Mucosa of gallbladder (tissue), 1 donor: ENCODE results near the gene C19orf67. TPM values are rescaled to one million over a fixed set of nuclear protein-coding genes. Genes with fewer than 3 reads are reported as not detected.
"Not testable (repeated sequence)": the region's sequence is repeated elsewhere in the genome, so short reads cannot be mapped to it uniquely, and the experiment has no call there.

Source experiments
- DNase-seq: peaks from one replicate; pipeline ENCODE4 v3.0.0-alpha.2; 2020; ENCODE audit warnings: low spot score
- total RNA-seq: library from RNA; stranded (reverse); gene quantifications from one replicate; pipeline ENCODE4 v1.2.1, GENCODE V29; 2021
- donor health status: DM: no; HTN: no; CAD: no.

Gene C19orf67
- total RNA-seq, 1 donor from 2014 or later = not detected

DNA sequence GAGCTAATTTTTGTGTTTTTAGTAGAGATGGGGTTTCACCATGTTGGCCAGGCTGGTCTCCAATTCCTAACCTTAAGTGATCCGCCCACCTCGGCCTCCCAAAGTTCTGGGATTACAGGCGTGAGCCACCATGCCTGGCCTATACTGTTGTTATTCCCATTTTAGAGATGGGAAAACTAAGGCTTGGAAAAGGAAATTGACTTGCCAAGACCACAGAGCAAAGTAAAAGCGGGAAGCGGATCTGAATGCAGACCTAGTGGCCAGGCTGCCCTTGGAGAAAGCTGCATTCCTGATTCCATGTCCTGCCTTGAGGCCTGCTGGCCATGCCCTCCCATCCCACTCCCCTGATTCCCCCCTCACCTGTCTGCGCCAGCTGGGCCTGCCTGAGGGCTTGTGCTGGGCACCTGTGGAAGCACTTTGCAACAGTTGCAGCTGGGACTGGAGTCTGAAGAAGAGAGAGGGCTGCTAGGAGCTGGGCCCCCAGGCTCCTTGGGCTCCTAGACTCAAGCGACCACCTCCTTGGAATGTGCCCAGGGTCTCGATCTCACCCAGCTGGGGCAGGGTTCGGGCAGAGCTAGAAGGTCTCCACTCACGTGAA, 29.4 kb downstream of the C19orf67 start:
- DNase-seq = no peak

DNA sequence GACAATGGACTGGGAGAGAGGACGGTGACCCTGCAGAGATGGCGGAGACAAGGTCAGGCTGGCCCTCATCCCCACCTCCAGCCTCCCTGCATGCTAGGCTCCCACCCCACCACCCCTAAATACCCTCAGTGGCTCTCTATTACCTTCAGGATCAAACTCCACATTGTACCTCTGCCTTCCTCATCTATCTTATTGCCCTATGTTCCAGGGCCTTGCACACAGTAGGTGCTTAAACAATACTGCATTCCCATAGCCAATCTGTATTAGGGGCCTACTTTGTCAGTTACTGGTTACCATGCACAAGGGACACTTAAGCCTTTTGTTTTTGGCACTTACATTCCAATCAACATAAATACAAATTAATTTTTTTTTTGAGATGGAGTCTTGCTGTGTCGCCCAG, 30.2 kb downstream of the C19orf67 start:
- DNase-seq = no peak

DNA sequence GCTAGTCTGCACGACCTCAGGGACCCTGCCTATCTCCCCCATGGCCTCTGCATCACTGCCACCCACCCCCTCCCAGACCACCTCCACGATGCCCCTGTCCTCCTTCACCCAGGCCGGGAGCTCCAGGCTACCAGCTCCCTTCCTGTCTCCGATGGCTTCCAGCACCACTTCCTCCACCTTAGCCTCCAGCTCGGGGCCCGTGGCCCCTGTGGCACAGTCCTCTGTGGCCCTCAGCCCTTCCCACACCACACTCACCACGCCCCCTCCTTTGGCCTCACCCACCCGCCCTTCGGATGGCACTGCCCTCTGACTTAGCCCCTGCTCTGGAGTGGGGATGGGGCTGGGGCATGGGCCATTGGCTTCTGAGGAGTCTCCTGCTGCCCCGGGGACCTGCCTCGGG, 30.9 kb downstream of the C19orf67 start:
- no peak for DNase-seq

DNA sequence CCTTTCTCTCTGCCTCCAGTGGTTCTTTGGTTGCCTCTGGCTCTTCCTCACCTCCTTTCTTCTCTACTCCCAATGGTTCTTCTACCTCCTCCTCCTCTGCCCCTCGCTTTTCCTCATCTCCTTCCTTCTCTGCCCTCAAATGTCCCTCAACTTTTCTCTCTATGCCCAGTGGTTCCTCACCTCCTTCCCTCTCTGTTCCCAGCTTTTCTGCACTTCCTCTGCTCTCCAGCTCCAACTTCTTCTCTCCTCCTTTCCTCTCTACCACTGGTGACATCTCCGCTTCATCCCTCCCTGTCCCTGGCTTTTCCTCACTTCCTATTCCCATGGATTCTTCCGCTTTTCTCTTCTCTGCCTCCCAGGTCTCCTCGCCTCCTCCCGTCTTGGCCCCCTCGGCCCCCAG, 31.5 kb downstream of the C19orf67 start:
- no peak for DNase-seq

DNA sequence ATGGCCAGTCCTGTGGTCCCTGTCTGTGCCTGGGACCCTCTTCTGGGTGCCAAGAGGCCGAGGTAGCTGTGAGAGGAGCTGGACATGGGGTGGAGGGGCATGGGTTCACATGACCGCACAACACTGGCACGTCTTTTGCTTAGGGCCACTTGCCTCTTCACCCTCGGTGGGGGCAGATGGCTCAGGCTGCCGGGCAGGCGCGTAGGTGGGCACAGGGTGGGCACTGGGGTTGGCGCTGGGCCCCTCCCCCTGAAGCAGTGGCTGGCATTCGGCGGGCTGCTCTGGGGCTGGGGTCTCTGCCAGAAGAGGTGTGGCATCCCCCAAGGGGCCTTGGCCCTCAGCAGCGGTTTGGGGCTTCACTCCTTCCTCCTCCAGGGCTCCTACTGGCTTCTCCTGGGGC, 32.1 kb downstream of the C19orf67 start:
- DNase-seq = no peak

DNA sequence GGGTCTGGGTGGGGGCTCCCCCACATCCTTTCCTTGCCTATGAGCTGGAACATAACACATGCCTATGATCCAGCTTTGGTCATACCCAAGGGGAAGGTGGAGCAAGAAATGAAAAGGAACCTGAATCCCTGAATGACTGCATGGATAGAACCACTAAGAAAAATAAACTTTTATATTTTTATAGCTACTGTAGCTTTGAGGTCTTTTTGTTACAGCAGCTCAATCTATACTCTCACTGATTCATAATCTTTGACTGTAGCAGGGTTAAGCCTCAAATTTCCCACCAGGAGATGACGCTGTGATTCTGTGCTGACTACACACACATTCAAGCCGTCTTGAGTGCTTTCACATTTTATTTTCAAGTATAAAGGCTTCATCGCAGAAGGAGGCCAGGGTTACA, 32.6 kb downstream of the C19orf67 start:
- no peak for DNase-seq

DNA sequence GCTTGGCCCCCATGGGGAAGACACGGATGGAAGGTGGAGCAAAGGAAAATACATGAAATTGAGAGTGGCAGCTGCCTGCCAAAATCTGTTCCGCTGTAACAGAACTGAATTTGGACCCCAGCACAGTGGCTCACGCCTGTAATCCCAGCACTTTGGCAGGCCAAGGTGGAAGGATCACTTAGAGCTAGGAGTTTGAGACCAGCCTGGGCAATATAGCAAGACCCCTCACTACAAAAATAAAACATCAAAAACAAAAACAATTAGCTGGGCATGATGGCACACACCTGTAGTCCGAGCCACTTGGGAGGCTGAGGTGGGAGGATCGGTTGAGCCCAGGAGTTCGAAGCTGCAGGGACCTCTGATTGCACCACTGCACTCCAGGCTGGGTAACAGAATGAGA, 33.1 kb downstream of the C19orf67 start:
- no peak for DNase-seq

DNA sequence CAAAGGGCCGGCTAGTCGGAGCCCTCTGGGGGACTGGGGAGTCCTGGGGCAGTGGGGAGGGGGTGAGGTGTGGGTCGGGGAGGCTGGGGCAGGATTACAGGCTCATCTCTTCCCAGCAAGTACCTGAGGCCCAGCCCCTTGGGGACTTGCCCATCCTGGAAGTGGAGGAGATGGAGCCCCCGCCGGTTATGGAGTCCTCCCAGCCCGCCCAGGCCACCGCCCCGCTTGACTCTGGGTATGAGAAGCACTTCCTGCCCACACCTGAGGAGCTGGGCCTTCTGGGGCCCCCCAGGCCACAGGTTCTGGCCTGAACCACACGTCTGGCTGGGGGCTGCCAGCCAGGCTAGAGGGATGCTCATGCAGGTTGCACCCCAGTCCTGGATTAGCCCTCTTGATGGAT, 33.6 kb downstream of the C19orf67 start:
- DNase-seq = no peak

DNA sequence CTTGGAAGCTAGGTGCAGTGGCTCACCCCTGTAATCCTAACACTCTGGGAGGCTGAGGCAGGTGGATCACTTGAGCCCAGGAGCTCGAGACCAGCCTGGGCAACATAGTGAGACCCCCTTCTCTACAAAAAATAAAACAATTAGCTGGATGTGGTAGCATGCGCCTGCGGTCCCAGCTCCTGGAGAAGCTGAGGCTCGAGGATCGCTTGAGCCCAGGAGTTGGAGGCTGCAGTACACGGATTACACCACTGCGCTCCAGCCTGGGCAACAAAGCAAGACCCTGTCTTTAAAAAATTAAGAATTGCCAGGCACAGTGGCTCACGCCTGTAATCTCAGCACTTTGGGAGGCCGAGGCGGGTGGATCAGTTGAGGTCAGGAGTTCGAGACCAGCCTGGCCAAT, 34.6 kb downstream of the C19orf67 start:
- DNase-seq = not testable (repeated sequence)

DNA sequence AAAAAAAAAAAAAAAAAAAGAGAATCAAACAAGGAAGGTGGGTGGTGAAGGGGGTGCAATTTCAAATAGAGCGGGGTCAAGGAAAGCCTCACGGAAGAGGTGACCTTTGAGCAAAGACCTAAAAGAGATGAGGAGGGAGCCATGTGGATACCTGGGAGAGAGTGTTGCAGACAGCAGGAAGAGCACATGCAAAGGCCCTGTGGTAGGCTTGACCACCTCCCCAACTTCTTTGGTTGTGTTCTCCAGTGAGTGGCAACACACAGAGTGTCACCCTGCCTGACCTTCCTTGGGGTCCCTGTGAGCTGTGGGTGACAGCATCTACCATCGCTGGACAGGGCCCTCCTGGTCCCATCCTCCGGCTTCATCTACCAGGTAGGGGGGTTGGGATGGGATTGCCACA, 35.1 kb downstream of the C19orf67 start:
- no peak for DNase-seq

DNA sequence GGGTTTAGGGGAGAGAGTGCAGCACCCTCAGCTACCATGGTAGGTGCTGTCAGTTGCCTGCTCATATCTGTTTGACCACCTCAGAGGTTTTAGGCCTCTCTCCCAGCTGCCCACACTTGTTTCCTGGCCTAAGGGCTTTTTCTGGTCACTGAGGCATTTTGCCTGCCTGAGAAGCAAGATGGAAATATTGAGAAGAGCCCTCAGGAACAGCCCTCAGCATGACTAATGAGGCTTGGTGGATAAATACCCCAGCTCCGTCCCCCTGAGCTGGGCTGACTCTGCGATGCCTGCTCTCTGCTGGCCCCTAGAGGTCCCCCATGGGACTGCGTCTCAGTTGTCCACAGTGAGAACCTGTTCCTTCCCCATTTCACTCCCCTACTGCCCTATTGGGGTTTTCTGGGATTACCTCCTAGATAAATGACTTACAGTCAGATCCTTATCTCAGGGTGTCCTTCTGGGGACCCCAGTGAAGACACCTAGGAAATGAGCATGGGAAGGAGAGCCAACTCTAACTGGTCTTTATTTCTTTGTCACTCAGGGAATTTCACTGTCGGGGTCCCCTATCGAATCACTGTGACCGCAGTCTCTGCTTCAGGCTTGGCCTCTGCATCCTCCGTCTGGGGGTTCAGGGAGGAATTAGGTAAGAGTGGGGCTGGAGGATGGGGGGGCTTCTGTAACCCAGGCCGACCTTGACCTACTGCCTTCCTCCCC, 37.0 kb downstream of the C19orf67 start:
- DNase-seq = peak; percentile 49

DNA sequence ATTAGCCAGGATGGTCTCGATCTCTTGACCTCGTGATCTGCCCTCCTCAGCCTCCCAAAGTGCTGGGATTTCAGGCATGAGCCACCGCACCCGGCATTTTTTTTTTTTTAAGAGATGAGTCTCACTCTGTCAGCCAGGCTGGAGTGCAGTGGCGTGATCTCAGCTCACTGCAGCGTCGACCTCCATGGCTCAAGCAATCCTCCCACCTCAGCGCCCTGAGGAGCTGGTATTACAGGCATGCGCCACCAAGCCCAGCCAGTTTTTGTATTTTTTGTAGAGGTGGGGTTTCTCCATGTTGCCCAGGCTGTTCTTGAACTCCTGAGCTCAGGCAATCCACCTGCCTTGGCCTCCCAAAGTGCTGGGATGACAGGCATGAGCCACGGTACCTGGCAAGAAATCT, 37.7 kb downstream of the C19orf67 start:
- DNase-seq = not testable (repeated sequence)

DNA sequence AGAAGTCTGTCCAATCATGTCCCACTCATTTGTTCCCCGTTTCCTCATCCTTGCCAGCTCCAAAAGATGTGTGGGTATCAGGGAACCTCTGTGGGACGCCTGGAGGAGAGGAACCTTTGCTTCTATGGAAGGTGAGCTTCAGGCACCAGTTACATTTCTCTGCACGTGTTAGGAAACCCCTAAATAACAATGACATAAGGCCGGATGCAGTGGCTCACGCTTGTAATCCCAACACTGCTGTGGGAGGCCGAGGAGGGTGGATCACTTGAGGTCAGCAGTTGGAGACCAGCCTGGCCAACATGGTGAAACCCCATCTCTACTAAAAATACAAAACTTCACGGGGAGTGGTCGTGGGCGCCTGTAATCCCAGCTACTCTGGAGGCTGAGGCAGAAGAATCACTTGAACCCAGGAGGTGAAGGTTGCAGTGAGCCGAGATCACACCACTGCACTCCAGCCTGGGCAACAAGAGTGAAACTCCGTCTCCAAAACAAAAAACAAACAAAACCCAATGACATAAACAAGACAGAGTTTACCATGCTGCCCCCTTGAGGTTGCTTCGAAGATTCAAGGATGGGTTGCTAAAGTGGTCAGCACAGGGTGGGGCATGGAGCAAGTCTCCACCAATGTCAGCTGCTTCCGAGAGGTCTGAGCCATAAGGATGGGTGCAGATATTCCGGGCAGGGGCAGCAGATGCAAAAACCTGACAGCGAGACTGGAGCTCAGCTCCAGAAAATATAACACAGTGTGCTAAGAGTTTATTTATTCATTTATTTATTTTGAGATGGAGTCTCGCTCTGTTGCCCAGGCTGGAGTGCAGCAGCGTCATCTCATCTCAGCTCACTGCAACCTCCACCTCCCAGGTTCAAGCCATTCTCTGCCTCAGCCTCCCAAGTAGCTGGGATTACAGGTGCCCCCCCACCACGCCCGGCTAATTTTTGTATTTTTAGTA, 42.6 kb downstream of the C19orf67 start:
- peak; percentile 39 for DNase-seq

DNA sequence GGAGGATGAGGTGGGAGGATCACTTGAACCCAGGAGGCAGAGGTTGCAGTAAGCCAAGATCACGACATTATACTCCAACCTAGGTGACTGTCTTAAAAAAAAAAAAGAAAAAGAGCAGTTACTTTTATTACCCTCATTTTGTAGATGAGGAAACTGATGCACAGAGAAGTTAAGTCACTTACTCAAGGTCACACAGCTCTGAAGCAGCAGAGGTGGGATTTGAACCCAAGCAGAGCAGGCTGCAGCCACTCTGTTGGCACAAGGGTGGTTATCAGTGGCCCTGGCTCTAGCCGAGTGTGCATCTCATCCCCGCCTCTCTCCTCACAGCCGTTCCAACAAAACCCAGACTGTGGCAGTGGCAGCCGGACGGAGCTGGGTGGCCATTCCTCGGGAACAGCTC, 46.4 kb downstream of the C19orf67 start:
- DNase-seq = no peak

DNA sequence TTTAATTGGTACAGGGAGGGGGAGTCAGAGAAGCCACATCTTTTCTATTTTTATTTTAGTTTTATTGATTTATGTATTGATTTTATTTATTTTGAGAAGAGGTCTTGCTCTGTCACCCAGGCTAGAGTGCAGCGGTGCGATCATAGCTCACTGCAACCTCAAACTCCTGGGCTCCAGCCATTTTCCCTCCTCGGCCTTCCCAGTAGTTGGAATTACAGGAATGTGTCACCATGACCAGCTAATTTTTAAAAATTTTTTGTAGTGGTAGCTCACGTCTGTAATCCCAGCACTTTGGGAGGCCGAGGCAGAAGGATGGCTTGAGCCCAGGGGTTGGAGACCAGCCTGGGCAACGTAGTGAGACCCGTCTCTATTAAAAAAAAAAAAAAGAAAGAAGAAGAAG, 49.9 kb downstream of the C19orf67 start:
- no peak for DNase-seq

DNA sequence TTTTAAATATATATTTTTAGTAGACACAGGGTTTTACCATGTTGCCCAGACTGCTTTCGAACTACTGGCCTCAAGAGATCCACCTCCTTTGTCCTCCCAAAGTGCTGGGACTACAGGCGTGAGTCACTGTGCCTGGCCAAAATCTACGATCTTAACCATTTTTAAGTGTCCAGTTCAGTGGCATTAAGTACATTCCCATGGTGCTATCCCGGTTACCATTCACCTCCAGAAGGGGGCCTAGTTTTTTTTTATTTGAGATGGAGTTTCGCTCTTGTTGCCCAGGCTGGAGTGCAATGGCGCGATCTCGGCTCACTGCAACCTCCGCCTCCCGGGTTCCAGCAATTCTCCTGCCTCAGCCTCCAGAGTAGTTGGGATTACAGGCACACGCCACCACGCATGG, 50.4 kb downstream of the C19orf67 start:
- DNase-seq = not testable (repeated sequence)

DNA sequence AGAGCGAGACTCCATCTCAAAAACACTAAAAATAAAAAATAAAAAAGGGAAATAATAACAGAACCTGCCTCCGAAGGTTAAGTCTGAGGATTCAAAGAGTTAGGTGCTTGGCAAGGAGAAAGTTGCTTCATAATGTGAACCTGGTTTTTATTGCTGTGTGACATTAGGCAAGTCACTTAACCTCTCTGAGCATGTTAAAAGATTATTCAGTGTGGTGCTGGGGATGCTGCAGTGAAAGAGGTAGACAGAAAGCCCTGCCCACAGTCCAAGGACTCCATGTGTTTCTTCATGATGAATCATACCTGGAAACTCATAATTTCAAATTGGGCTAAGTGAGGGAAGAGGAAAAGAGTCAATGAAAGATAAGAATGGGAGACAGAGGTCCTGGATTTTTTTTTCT, 51.6 kb downstream of the C19orf67 start:
- no peak for DNase-seq

DNA sequence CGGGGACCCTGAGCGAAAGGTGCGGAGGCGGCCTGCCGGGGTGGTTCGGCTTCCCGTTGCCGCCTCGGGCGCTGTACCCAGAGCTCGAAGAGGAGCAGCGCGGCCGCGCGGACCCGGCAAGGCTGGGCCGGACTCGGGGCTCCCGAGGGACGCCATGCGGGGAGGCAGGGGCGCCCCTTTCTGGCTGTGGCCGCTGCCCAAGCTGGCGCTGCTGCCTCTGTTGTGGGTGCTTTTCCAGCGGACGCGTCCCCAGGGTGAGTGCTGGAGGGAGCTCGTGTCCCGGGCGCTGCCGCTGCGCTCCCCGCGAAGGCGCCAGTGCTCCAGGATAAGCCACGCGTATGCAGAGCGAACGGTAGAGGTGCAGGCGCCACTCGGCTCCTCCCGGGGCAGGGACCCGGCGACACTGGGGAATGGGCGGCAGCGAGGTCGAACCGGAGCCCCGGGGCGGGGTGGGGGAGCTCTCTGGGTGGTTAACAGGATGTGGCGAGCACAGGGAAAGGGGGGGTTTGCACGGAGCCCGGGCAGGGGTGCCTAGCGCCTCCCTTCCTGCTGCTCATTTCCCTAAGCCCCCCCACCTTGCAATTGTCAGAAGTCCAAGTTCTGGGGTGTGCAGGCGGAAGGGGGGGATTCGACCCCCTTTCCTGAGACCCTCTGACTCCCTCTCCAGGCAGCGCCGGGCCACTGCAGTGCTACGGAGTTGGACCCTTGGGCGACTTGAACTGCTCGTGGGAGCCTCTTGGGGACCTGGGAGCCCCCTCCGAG, 53.7 kb downstream of the C19orf67 start, which contains the start of gene IL27RA:
Gene IL27RA (plus strand): TSS at position 44 of the 762 bp plus-strand sequence. CDS start 111 bp downstream, at position 155.
- DNase-seq = peak; percentile 41
